OCI-LY3 (cell line): ENCODE measurements around the gene DEFB118.

ENCODE experiments used
- EZH2phosphoT487 ChIP-seq: fragments of 200-600 bp; shearing (Covaris generic); IDR thresholded peaks from 2 replicates; pipeline ENCODE4 v1.6.1; 2018; ENCODE audit warnings: antibody characterized with exemption, mixed run types, low read depth
- TF ChIP-seq, protein P1 (sequence below): fragments of 200-600, 300-600 bp; sonication (generic); IDR thresholded peaks from 2 replicates; pipeline ENCODE4 v1.5.1; 2014; ENCODE audit warnings: antibody characterized with exemption, low read length, low read depth

DNA sequence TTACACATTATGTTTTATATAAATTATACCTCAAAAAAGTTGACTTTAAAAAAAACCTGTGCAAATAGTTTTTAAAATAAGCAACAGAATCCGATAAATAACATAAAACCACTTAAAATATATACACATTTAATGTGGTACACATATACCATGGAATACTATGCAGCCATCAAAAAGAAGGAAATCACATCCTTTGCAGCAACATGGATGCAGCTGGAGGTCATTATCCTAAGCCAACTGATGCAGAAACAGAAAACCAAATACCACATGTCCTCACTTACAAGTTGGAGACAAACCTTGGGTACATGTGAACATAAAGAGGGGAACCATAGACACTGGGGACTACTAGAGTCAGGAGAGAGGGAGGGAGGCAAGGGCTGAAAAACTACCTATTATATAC is 41.6 kb downstream of the DEFB118 start:
- TF ChIP-seq, protein P1, sequence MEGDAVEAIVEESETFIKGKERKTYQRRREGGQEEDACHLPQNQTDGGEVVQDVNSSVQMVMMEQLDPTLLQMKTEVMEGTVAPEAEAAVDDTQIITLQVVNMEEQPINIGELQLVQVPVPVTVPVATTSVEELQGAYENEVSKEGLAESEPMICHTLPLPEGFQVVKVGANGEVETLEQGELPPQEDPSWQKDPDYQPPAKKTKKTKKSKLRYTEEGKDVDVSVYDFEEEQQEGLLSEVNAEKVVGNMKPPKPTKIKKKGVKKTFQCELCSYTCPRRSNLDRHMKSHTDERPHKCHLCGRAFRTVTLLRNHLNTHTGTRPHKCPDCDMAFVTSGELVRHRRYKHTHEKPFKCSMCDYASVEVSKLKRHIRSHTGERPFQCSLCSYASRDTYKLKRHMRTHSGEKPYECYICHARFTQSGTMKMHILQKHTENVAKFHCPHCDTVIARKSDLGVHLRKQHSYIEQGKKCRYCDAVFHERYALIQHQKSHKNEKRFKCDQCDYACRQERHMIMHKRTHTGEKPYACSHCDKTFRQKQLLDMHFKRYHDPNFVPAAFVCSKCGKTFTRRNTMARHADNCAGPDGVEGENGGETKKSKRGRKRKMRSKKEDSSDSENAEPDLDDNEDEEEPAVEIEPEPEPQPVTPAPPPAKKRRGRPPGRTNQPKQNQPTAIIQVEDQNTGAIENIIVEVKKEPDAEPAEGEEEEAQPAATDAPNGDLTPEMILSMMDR, result no peak
- no peak for TF ChIP-seq EZH2phosphoT487
